Measurements from ENCODE around the gene POLE.

The POLE gene

DNA sequence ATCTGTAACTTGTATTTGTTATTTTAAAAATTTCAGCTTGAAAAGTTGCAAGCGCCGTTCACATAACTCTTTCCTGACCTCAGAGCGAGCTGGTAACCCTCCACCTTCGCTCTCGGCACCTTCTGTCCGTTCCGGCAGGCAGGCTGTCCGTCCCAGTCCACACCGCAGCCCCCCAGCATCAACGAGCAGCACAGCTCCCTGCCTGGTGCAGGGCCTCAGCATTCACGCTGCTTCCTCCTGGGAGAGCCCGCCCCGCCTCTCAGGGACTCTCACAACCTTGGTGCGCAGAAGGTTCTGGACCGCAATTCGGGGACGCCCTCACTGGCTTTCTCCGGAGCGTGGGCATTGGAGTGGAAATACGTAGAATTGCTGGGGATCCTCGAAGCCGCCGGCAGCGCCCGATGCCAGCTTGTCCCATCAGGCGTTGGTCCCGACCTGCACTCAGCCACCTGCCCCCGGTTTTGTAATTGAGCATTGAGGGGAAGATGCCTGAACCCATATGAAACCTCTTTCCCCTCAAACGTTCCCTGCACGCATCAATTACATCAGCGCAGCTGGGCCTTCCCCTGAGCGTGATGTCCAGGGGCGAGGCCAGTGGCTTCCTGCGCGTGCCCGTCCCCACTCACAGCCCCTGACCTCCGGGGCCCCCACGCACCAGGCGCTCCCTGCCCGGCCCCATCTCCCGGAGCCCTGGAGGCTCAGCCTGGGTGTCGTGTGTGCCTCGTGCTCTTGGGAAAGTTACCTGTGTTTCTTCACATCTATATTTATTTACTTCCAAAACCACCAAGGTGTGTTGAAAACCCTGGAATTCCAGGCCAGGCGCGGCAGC lies 95.8 kb downstream of the POLE start:
- DNase-seq: no peak

DNA sequence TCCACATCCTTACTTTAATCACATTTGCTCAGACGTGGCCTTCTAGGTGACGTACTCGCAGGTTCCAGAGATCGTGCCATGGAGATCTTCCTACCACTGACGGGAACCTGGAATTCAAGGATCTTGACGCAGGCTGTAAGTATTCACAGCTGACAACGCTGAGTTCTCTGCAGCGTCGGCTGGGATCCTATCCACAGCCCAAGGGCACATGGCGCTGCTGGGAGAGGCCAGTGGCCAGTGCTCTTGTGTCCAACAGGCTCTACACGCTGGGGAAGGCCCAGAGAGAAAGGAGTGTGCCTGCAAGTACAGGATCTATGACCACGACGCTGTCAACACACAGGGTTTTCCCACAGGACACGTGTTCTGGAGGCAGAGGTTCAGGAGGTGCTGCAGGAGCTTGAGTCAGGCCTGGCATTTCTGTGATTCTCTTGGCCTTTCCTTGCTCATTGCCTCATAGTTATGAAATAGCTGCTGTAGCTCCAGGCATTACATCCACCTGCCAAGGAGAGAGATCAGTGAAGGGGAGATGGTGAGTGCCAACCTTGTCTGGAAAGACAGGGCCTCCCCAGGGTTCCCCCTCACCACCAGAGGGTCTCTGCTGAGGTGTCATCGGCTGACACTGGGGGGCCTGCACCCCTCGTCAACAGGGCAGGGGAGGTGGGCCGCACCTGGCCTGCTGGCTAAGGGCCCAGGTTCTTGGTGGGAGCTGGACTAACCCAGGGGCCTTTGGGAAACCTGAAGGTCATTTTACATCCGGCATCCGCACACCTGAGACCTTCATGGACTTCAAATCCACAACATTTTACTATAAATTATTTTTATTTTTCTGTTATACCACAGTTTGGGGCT lies 98.1 kb downstream of the POLE start:
- no peak for DNase-seq

DNA sequence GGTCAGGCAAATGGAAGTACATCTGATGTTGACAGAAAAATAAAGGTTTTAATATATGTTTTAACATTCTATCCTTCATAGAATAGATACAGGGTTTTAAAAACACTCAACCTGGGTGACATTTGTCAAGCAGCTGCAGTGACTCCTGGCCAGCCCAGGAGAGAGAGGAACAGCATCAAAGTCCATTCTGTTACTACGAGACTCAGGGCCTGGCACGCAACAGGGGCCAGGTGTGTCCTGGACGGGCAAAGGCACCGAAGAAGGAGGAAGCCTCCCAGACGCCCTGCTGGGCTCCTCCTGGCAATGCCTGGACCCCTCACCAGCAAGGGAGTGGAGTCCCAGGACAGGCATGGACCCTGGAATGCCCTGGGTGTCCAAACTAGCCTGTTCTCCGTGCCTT lies 98.8 kb downstream of the POLE start:
- DNase-seq: no peak

DNA sequence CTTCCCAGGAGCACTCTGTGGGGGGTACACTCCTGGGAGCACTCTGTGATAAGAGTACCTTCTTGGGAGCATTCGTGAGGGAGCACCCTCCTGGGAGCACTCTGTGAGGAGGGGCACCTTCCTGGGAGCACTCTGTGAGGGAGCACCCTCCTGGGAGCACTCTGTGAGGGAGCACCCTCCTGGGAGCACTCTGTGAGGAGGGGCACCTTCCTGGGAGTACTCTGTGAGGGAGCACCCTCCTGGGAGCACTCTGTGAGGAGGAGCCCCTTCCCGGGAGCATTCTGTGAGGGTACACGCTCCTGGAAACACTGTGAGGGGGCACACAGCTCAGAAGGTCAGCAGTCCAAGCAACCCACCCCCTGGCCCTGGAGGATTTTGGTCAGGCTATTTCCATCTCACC lies 99.4 kb downstream of the POLE start:
- DNase-seq: no peak

DNA sequence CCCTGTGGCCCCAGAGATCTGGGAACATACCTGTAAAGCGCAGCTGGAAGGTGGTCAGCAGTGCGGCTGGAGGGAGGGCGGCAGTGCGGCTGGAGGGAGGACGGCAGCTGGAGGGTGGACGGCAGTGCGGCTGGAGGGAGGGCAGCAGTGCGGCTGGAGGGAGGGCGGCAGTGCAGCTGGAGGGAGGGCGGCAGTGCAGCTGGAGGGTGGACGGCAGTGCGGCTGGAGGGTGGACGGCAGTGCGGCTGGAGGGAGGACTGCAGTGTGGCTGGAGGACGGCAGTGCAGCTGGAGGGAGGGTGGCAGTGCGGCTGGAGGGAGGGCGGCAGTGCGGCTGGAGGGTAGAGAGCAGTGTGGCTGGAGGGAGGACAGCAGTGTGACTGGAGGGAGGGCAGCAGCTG lies 100.2 kb downstream of the POLE start:
- DNase-seq: no peak

DNA sequence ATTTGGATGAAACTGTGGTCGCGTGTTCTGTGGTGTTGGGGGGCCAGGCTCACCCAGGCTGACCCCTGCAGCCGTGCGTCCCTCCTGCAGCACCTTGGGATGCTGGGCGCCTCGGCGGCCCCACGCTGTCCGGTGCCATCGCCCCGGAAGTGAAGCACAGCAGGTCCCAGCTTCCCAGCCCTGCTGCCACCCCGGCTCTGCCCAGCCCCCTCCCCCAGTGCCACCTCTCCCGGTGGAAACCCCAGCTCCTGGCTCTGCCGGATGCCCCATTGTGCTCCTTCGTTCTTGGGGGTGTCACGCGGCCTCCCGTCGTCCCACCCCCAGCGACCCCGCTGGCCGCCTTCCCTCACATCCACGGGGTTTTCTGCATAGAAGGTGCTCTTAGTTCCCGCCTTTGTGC lies 102.0 kb downstream of the POLE start:
- no peak for DNase-seq

DNA sequence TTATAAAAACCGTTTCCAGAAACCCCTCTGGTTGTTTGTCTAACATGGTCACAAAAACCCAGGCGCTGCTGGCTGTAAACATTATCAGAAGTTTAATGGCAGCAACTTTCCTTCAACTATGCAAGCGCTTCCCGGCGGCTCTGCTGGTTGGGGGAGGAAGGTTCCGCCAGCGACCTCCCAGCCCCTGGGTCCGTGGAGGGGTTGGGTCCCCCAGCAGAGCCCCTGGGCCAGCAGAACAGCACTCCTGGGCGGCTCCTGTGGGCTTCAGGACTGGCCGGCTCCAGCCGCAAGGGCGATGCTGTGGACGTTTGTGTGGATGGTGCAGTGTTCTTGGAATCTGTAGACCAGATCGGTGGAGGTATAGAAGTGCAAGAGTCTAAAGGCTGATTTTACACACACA lies 102.7 kb downstream of the POLE start:
- DNase-seq: no peak

DNA sequence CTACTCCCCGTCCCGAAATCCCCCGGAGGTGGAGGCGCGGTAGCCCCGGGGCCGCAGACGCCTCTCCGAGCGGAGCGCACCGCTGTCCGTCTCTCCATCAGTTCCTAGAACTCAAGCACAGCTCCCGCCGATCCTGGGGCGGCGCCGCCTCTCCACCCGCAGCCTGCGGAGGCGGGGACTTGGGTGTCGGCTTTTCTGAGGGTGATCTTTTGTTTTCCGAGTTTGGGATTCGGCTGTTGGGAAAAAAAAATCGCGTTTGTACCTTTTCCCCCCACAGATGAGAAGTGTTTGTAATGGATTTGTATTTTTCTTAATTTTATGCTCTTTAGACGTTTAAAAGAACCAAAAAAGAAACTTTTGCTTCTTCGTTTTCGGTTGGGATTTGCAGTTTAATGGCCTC lies 103.4 kb downstream of the POLE start:
- no peak for DNase-seq

DNA sequence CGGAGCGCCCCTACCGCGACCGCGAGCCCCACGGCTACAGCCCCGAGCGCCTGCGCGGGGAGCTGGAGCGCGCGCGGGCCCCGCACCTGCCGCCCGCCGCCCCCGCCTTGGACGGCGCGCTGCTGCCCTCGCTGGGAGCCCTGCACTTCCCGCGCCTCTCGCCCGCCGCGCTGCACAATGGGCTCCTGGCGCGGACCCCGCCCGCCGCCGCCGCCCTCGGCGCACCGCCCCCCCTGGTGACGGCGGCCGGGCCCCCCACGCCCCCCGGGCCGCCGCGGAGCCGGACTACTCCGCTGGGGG lies 103.8 kb downstream of the POLE start:
- no peak for DNase-seq

DNA sequence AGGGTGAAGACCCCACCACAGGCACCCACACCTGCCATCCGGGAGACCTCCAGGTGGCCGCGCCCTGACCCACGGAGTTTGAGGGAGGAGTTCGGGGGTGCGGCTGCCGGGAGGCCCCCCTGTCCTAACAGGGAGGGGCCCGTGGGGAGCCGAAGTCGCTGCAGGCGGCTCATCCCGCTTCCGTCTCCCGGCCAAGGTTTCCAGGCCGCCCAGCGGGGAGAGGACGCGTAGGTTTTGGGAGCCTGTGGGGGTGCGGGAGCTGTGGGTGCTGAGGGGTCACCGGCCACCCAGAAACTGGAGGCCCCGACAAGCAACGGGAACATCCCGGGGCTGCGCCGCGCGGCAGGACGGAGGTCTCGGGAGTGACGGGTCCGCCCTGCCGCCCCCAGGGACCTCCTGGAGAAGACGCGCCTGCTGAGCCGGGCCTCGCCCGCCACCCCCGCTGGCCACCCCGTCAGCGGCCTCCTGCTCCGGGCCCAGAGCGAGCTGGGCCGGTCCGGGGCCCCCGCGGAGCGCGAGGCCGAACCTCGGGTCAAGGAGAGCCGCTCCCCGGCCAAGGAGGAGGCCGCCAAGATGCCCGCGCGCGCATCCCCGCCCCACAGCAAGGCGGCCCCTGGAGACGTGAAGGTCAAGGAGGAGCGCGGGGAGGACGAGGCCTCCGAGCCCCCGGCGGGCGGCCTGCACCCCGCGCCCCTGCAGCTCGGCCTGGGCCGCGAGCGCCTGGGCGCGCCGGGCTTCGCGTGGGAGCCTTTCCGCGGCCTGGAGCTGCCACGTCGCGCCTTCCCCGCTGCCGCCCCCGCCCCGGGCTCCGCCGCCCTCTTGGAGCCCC lies 104.3 kb downstream of the POLE start:
- DNase-seq: no peak

DNA sequence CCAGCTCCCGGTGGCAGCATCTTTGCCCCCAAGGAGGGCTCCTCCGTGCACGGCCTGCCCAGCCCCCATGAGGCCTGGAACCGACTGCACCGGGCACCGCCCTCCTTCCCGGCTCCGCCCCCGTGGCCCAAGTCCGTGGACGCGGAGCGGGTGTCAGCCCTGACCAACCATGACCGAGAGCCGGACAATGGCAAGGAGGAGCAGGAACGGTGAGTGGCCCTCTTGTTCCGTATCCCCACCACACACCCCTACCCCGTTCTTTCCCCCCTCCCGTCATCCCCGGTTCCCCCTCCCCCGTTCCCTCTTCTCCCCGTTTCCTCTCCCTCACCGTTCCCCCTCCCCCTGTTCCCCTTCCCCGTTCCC lies 105.1 kb downstream of the POLE start:
- DNase-seq: no peak

DNA sequence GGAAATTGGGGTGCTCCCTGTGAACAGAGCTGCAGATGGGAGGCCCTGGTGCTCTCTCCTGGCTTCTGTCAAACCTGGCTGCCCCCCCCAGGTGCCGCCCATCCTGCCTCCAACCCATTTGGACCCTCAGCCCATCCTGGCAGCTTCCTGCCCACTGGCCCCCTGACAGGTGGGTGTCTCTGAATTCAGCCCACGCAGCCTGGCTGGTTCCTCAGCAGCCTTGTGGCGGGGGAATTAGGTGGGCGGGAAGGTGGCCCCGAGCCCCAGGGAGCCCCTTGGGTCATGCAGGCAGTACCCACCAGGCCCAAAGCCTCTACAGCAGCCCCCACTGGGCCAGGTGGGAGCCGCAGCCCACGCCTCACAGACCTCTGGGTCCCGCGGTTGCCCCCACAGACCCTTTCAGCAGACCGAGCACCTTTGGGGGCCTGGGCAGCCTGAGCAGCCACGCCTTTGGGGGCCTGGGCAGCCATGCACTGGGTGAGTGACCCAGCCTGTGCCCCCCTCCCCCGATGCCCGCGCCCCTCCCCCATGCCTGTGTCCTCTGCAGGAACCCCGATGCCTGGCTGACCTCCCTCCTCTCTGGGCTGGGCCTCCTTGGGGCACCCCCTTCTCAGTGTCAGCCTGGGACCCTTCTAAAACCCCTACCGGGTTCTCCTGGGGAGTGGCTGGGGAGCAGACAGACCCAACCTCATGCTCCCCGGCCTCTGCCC lies 105.6 kb downstream of the POLE start:
- DNase-seq: no peak

DNA sequence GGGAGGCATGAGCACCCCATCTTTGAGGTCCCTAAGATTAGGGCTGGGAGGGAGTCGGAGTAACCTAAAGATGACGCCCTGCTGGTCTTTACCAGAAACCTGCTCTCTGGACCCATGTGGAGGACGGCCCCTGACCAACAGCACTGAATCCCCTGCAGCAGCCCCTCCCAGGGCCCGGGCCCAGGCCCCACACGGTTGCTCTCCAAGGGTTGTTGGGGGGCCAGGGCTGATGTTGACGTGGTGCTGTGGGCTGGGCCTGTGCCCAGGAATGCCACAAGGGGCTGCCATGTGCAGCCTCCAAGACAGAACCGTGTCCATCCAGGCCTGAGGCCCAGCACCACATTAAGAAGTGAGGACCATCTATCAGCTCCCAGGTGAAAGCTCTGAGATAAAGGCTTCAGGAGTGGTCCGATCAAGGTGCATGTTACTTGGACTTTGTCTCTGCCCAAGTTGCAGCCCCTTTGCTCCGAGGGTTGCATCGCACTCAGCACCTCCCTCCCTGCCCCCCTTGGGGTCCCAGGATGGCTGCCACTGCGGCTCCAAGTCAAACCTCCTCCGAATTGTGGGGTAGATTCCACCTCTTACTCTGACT lies 106.3 kb downstream of the POLE start:
- no peak for DNase-seq

DNA sequence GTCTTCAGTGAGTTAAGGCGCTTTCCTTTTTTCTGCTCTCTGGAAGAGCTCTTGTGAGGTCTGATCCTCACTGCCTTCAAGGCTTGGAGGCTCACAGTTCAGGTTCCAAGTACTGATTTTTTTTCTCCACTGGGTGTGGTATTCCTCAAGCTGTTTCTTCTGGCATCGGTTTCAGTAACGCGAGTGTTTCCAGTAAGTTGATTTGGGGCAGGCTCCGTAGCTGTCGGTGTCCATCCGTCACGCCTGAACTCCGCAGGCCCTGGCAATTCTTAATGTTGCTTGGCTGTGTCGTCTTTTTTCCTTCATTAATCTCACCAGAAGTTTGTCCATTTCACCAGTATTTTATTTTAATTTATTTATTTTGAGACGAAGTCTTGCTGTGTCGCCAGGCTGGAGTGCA lies 107.4 kb downstream of the POLE start:
- no peak for DNase-seq

DNA sequence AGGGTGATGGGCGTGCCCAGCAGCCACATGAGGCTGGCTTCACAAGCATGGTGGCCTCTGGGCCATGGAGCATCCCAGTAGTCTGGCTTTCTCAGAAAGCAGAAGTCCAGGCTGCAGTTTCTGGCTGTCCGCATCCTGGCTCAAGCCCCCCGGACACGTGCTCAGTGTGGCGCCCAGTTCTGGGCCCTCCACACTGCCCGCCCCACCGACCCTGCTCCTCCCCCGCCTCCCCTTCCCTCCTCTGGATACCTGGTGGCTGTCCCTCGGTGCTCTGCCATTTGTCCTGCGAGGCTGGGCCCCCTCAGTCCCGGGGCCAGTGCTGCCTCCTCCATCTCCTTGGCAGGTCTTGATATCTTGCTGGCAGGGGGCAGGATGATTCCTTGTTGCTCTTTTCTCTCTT lies 108.3 kb downstream of the POLE start:
- no peak for DNase-seq

DNA sequence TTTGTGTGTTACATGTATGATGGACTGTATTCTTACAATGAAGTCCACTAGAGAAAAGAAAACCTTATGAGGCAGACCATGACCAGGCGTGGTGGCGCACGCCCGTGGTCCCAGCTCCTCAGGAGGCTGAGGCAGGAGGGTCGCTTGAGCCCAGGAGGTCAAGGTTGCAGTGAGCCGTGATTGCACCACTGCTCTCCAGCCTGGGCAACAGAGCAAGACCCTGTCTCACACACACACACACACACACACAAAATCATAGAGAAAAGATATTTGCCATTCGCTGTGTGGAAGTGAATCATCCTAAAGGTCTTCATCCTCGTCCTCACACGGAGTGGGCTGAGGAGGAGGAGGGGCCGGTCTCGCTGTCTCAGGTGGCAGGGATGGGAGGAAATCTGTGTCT lies 109.0 kb downstream of the POLE start:
- DNase-seq: no peak

DNA sequence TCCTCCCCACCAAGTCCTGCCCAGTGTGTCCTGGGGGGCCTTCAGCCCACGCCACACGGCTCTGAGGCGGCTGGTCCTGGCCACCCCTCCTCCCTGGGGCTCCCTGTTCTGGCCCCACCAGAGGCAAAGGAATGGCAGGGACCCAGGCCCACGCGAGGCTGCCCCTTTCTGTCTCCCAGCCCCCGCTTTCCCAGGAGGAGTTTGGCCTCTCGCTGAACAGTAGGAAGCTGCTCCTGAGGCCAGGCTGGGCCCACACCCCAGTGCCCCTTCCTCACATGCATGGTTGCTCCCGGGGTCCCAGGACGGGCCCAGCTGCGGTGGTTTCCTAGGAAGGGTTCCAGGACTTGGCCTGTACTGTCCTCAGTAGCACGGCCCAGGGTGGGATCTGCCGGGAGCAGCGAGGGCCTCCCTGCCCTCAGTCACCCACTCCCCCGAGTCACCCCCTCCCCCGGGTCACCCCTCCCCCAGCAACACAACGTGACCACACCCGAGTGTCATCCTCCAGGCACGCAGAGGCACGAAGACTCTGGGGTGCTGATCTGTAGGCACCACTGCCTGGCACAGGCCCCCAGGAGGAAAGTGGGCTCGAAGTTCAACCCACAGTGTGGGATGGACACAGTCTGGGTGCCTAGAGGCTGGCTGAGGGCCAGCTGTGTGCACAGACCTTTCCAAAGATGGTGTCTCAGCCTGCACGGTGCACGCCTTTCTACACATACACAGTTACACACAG lies 109.8 kb downstream of the POLE start:
- DNase-seq: no peak

DNA sequence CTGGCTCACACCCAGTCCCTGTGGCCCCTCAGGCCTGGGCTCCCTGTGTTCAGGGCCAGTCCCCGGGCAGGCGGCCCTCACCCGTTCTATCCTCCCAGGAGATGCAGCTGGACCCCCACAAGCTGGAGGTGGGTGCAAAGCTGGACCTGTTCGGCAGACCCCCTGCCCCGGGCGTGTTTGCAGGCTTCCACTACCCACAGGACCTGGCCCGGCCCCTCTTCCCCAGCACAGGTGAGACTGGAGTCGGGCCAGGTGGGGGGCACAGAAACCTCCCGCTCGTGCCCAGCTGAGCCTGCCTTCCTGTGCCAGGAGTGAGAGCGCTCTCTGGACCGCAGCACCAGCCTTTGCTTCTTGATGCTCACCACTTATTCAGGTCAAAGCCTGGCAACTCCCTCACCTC lies 110.4 kb downstream of the POLE start:
- no peak for DNase-seq

DNA sequence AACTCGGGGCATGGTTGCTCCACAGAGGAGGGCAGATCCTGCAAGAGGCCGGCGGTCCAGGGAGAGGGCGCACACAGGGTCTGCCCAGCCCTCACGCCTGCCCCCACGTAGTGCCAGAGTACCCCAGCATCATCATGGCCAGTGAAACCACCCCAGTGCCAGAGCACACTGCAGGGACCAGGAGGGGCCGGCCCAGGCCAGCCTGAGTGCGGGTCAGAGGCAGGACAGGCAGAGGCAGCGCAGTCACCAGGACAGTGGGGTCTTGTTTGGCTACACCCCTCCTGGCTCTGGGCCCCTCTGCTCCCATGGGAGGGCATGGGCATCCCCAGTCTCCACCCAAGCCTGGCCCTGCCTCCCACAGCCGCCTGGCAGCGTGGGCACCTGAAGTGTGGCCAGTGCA lies 111.5 kb downstream of the POLE start:
- DNase-seq: no peak

DNA sequence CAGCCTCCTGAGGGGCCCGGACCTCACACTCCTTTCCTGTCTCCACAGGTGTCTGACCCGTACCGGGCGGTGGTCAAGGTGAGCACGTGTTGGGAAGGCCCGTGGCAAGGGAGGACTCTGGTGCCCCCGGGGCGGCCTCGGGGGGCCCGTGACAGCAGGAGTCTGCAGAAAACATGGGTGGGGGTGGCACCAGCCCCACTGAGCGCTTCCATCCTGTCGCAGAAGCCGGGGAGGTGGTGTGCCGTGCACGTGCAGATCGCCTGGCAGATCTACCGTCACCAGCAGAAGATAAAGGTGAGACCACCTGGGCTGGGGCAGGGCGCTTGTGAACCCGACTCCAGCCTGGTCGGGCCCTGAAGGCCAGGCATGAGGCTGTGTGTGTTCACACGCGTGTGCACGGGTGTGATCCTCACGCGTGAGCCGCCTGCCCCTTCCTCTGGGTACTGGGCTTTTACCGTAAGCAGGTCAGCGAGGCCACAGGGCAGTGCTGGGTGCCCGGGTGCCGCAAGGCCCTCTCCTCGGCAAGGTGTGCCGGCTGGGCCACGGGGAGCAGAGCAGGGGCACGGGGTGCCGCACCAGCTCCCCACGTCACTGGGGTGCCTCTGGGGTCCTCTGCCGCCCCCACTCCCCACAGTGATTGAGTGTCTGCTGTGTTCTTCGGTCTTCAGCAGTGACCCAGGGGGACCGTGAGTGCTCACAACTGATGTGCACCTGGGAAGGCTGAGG lies 112.7 kb downstream of the POLE start:
- DNase-seq: no peak
